Renal pelvis (tissue), 4 donors: ENCODE measurements around the gene TLE2. TPM values are rescaled to one million over a fixed set of nuclear protein-coding genes. Genes with fewer than 3 reads are reported as not detected.
A peak's percentile ranks its signal among the peaks of the same experiment; 100 is the strongest.
"Not testable (repeated sequence)": the region's sequence is repeated elsewhere in the genome, so short reads cannot be mapped to it uniquely, and the experiment has no call there.

Experiments
- DNase-seq: peaks from one replicate; pipeline ENCODE4 v3.0.0-alpha.2; 2013
- polyA plus RNA-seq, 3 donors: library from polyadenylated mRNA; unstranded; fragments of 120-200 nt; gene quantifications; one replicate each; pipeline ENCODE4 v1.2.1, GENCODE V29; 2013; ENCODE audit not compliant: insufficient read length in 3 of 3

The TLE2 gene
- polyA plus RNA-seq, 3 donors: 42.6 to 48.7 (median 43.2) TPM

DNA sequence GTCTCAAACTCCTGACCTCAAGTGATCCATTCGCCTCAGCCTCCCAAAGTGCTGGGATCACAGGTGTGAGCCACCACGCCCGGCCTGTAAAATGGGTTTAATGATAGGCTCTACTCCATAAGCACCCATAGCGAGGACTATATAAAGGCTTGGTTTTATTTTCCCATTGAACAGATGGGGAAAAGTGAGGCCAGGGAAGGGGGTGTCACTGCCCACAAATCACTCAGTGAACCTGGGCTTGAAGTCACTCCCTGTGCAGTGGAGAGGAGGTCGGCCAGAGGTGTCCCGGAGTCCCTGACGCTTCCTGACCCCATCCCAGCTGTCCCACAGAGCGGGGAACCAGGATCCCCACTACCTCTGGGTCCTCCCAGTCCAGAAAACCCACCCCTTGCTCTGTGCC is 14.9 kb downstream of the TLE2 start:
- no peak for DNase-seq

DNA sequence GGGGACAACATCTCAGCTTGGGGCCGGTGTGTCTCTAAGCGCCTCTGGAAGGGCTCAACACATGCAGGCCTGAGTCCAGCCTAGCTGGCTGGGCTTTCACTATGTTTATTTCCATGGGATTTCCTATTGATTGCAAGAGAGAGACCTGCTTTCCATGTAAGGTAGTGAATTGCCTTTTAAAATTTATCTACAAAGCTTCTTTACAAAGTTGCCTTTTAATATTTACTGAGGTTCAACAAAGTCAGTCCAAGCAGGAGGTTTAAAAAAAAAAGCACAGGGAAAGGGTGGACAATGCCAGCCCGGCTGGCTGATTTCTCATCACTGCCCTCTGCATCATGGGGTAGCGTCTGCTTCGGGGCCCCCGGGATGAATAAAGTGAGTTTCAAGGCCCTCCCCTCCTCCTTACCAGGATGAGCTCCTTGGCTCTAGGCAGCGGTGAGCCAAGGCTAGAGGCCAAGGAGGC is 15.8 kb downstream of the TLE2 start:
- no peak for DNase-seq

DNA sequence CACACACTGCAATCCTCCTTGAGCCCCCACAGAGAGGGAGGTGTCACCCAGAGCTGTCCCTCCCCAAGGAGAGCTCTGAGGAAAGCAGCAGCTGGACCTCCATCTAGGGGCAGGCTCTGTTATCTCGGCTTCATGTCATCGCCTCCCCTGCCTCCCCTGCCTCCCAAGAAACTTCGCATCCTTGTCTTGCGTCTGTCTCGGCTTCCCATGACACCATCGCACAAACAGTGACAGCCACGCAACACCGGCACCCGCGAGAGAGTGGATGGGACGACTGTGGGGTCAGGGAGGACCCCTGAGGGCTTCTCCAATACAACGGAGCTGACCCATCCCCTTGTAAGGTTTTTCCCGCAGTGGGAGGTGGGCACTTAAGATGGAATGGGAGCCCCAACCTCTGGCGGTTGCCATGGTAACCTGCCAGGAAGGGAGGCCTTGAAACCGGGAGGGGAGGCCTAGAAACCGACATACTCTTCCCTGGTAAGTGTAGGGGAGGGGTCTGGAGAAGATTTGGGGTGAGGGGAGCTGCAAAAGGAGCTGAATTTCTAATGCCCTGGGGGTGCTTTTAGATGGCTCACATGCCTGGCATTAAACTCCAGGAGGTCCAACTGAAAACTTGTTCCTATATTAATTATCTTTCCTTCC is 16.3 kb downstream of the TLE2 start:
- DNase-seq: no peak

- not testable (repeated sequence) for DNase-seq
Measured at GRCh38 chr19:3012059-3012458, 17.0 kb downstream of the TLE2 start.

DNA sequence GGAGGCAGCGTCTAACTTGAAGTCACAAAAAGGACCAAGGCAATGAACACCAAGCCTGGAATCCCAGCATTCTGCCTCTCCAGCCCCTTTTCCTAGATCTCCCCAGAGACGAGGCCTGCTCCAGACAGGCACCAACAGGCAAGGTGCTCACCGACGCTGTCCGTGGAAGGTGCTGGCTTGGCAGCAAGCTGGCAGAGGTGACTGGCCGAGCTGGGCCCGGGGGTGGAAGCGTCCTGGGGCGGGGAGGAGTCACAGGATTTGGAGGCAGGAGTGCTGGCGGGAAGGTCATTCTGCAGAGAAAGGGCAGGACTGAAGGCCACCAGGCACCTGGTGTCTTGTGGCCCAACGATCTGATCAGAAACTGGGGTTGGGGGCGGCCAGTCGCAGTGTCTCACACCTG is 18.2 kb downstream of the TLE2 start:
- DNase-seq: no peak

DNA sequence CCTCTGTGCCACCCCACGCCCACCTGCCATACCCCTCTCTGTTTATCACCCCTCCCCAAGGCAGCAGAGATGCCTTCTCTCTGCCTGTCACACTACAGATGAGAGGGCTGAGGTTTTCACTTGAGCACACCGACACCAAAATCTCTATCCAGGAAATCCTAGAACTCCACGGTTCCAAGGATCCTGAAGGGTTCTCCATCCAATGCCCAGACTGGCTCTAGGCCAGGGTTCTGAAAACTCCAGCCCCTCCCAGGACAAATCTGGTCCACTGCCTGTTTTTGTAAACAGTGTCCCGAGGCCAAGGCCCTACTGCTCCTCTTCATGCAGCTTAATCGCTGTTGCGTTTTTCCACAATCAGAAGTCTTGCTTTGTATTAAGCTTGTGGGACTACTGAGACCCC is 20.1 kb downstream of the TLE2 start:
- no peak for DNase-seq

- no peak for DNase-seq
Measured at GRCh38 chr19:3007975-3008374, 21.1 kb downstream of the TLE2 start.

- no peak for DNase-seq
Measured at GRCh38 chr19:3006075-3006767, 22.9 kb downstream of the TLE2 start.

DNA sequence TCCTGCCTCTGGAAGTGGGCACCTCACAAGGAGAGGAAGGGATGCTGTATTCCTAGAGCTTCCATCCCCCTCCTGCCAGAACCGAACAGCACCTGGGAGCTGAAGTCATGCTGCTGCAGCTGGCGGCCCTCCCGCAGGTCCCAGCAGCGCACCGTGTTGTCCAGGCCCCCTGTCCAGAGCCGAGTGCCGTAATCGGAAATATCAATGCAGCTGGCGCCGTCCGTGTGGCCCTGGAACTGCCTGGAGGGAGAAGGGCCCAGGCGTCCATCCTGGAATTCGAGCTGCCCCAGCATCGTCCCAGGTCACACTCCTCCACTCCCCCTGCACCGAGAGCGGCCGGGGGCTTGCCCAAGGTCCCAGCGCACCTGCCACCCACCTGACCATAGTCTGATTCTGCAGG is 23.7 kb downstream of the TLE2 start:
- DNase-seq: no peak

GRCh38 chr19:3004522-3004921 is 24.6 kb downstream of the TLE2 start:
- no peak for DNase-seq

DNA sequence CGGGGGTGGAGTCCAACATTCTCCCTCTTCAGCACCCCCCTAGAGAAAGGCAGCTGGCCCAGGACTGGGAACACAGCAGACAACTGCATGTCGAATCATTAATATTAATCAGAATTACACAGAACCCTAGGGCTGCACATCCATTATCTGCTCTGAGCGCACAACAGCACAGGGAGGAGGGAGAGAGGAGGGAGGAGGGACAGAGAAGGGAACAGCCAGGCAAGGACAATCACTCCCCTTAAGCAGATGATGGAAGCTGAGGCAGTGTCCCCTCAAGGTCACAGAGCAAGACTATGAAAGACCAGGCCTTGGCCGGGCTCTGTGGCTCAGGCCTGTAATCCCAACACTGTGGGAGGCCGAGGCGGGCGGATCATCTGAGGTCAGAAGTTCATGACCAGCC is 26.0 kb downstream of the TLE2 start:
- DNase-seq: no peak

- no peak for DNase-seq
Measured at GRCh38 chr19:3001235-3001800, 27.8 kb downstream of the TLE2 start.

- DNase-seq: no peak
Measured at GRCh38 chr19:2998642-2999041, 30.4 kb downstream of the TLE2 start.

- DNase-seq: no peak
Measured at GRCh38 chr19:2997720-2998119, 31.4 kb downstream of the TLE2 start.

- DNase-seq: no peak
Measured at GRCh38 chr19:2994588-2995131, 34.4 kb downstream of the TLE2 start.

- no peak for DNase-seq
Measured at GRCh38 chr19:2993579-2993978, 35.5 kb downstream of the TLE2 start.

DNA sequence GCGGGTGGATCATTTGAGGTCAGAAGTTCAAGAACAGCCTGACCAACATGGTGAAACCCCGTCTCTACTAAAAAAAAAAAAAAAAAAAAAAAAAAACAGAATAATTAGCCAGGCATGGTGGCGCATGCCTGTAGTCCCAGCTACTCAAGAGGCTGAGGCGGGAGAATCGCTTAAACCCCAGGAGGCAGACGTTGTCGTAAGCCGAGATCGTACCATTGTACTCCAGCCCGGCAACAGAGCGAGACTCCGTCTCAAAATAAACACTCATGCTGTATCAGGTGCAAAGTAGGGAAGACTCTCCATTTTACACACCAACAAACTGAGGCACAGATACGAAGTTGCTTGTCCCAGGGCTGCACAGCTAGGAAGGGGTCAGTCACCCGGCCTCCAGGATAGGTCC is 36.1 kb downstream of the TLE2 start:
- DNase-seq: no peak

GRCh38 chr19:2992333-2992732 is 36.7 kb downstream of the TLE2 start:
- not testable (repeated sequence) for DNase-seq

GRCh38 chr19:2989236-2989946 is 39.7 kb downstream of the TLE2 start:
- no peak for DNase-seq

GRCh38 chr19:2988568-2988967 is 40.5 kb downstream of the TLE2 start:
- no peak for DNase-seq

GRCh38 chr19:2987797-2988196 is 41.3 kb downstream of the TLE2 start:
- DNase-seq: no peak

- DNase-seq: peak; percentile 85
Measured at GRCh38 chr19:2986951-2987524, 42.0 kb downstream of the TLE2 start.
